Heart right ventricle (tissue), 16 donors: ENCODE measurements around the gene STARD6. TPM values are rescaled to one million over a fixed set of nuclear protein-coding genes. Genes with fewer than 3 reads are reported as not detected.
A peak's percentile ranks its signal among the peaks of the same experiment; 100 is the strongest.

Source experiments
- ATAC-seq, 8 donors: fragments of 200-7000 bp; cut with Tn5 transposase; one replicate each; pipeline ENCODE4 v1.9.1; 2020; ENCODE audit warnings: mild to moderate bottlenecking in 8 of 8, moderate library complexity in 8 of 8, moderate number of reproducible peaks in 1 of 8
- DNase-seq, 2 donors: peaks; one replicate each; pipeline ENCODE4 v3.0.0-alpha.2; 2020
- H3K27ac ChIP-seq, 10 donors: fragments of 200-600 bp; sonication (generic) in 2 of 10; one replicate each; pipeline versions ENCODE4 v1.5.0 to v1.8.0; 2020 to 2022; ENCODE audit warnings: mild to moderate bottlenecking in 3 of 10
- H3K27me3 ChIP-seq, 7 donors: fragments of 200-600 bp; one replicate each; pipeline ENCODE4 v1.8.0; 2021 to 2022; ENCODE audit warnings: mild to moderate bottlenecking in 2 of 7
- H3K36me3 ChIP-seq, 9 donors: fragments of 200-600 bp; sonication (generic) in 1 of 9; one replicate each; pipeline versions ENCODE4 v1.5.0 to v1.8.0; 2020 to 2022; ENCODE audit warnings: mild to moderate bottlenecking in 2 of 9
- H3K4me1 ChIP-seq, 9 donors: fragments of 200-600 bp; sonication (generic) in 1 of 9; one replicate each; pipeline versions ENCODE4 v1.5.0 to v1.8.0; 2020 to 2022; ENCODE audit warnings: mild to moderate bottlenecking in 4 of 9
- H3K4me3 ChIP-seq, 10 donors: fragments of 200-600 bp; sonication (generic) in 2 of 10; one replicate each; pipeline versions ENCODE4 v1.5.0 to v1.8.0; 2020 to 2022; ENCODE audit warnings: mild to moderate bottlenecking in 7 of 10, moderate library complexity in 2 of 10
- H3K9me3 ChIP-seq, 11 donors: fragments of 200-600 bp in 10 of 11; sonication (generic) in 2 of 11; one replicate each; pipeline versions ENCODE4 v1.5.0 to v1.8.0; 2013 to 2022; ENCODE audit warnings: mild to moderate bottlenecking in 2 of 11, control low read depth in 1 of 11, moderate library complexity in 1 of 11
- WGBS, 2 donors: extraction: QIAGEN DNeasy Blood & Tissue Kit; methylation state at CpG; one replicate each; pipeline ENCODE4 v1.1.7; 2013; ENCODE audit warnings: inconsistent platforms in 1 of 2; 5-methylcytosine and 5-hydroxymethylcytosine counted together
- intact Hi-C, 10 donors: fragments of 100-400 bp; cut with DNase I; formaldehyde crosslinking; loops; one replicate each; pipeline versions ENCODE4 v1.11.1 to v1.14.2; 2022
- long read RNA-seq, 3 donors: library from polyadenylated mRNA; unstranded; transcript quantifications; one replicate each; pipeline ENCODE4 v2.0.0, GENCODE V29; 2020 to 2021
- polyA plus RNA-seq, 2 donors: library from polyadenylated mRNA; stranded (reverse); fragments of 200-250 nt; gene quantifications; one replicate each; pipeline ENCODE4 v1.2.3, GENCODE V29; 2013
- total RNA-seq, 10 donors: library from RNA; stranded (reverse); fragmentation: NEBNext Ultra II Directional in 3 of 10; extraction: Animal tissue kit (Norgen Biotek cat#: 25700) in 3 of 10; gene quantifications; one replicate each; pipeline versions ENCODE4 v1.2.1 to v1.2.4, GENCODE V29; 2021 to 2023
- TF ChIP-seq, protein P1 (sequence below), 9 donors: fragments of 200-600 bp; sonication (generic) in 2 of 9; IDR thresholded peaks; one replicate each; pipeline versions ENCODE4 v1.5.0 to v1.8.0; 2021 to 2022; ENCODE audit warnings: antibody characterized with exemption in 9 of 9, mild to moderate bottlenecking in 5 of 9, moderate library complexity in 1 of 9
- donor health status: Arrhythmogenic right ventricular cardiomyopathy.
- donor health status: ischemic (EF 13 %, LVEDD 7.1; RV severe dilation, severe dysfunction).
- donor health status: healthy with polysubstance abuse.
- donor health status: DM: no; HTN: yes; CAD: no.
- donor health status: DM: no; HTN: no; CAD: no.
- donor health status: ischemic (EF 25% LVEDD 6.9; RV normal size, moderate dysfunction).
- donor health status: ischemic (EF 25% LVEDD 5.7; RV mildly dilated, moderate dysfunction).
- donor health status: healthy.
- donor health status: DM: yes; HTN: yes; CAD: no.
- donor health status: Ischemic cardiomyopathy.
- donor health status: ischemic (EF 35%, LVEDD 5.7; RV mildly dilated, moderate dysfunction).
- donor health status: nonischemic (EF 11% LVEDD 7.7; RV severe dilation, severe dysfunction).
- donor health status: DM: yes; HTN: yes; CAD: no.
- donor health status: PGD.
- donor health status: ischemic (EF 29% LVEDD 5.4; RV normal size, mild dysfunction).
- donor health status: nonischemic (EF 23%, LVEDD 6.1; RV moderate dilation, normal function).

Gene STARD6
- total RNA-seq: under 1 TPM in 1 of 10 donors, not detected in 9; 0.47 TPM
- not detected for polyA plus RNA-seq
- long read RNA-seq, donor 1: 0 reads
- long read RNA-seq, donor 2: 0 reads
- long read RNA-seq, donor 3: 0 reads

GRCh38 chr18:54357660-54358494 lies at the start of gene STARD6, which contains the start of gene C18orf54:
Gene STARD6, minus strand, starts transcription at chr18:54357858. Its CDS starts 3,285 bp downstream, at chr18:54354573.
Gene C18orf54, plus strand, starts transcription at chr18:54357906. Its CDS starts 2,667 bp downstream, at chr18:54360573.
- DNase-seq (peak; percentile 83 to 87), ATAC-seq (peak; percentile 97 to 100 (median 99))
- peak within 1 kb of the TSS; percentile 51 to 80 (median 78) for H3K4me3 ChIP-seq
- TF ChIP-seq, protein P1, sequence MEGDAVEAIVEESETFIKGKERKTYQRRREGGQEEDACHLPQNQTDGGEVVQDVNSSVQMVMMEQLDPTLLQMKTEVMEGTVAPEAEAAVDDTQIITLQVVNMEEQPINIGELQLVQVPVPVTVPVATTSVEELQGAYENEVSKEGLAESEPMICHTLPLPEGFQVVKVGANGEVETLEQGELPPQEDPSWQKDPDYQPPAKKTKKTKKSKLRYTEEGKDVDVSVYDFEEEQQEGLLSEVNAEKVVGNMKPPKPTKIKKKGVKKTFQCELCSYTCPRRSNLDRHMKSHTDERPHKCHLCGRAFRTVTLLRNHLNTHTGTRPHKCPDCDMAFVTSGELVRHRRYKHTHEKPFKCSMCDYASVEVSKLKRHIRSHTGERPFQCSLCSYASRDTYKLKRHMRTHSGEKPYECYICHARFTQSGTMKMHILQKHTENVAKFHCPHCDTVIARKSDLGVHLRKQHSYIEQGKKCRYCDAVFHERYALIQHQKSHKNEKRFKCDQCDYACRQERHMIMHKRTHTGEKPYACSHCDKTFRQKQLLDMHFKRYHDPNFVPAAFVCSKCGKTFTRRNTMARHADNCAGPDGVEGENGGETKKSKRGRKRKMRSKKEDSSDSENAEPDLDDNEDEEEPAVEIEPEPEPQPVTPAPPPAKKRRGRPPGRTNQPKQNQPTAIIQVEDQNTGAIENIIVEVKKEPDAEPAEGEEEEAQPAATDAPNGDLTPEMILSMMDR (IDR thresholded peaks at IDR 0.05): peak in 8 of 9 donors; percentile 25 to 62 (median 50)
- no peaks in the 10 kb centered on the region for H3K27me3 ChIP-seq
- peaks cover 0 to 14% (median 8%) of the 10 kb centered on the region in 9 donors for H3K4me1 ChIP-seq
- WGBS, 2 donors: 0% methylated on average over 62 of the region's 62 CpGs
- peaks cover 0 to 14% (median 0%) of the 10 kb centered on the region in 9 donors for H3K36me3 ChIP-seq
- peak within 1 kb of the TSS in 9 of 10 donors; percentile 17 to 84 (median 64) for H3K27ac ChIP-seq
- H3K9me3 ChIP-seq: no peaks in the 10 kb centered on the region
- intact Hi-C loops: loop anchor here in 3 of 10 donors (10.0 kb wide), 4 partner anchors 83 to 193 kb away; partner anchors contain the start of gene MBD2 (in 1 of the 3)

GRCh38 chr18:54405290-54405689 lies 47.6 kb upstream of the STARD6 start:
- H3K4me1 ChIP-seq: no peaks in the 10 kb centered on the region
- no peaks in the 10 kb centered on the region for H3K9me3 ChIP-seq
- no peak overlapping the region for H3K27ac ChIP-seq
- H3K36me3 ChIP-seq: no peaks in the 10 kb centered on the region
- intact Hi-C loops: no loop called here
- ATAC-seq (no peak), DNase-seq (no peak)
- H3K27me3 ChIP-seq: peaks cover 0 to 10% (median 0%) of the 10 kb centered on the region in 7 donors
- no peak overlapping the region for H3K4me3 ChIP-seq
- TF ChIP-seq, protein P1 (IDR thresholded peaks at IDR 0.05): no peak

DNA sequence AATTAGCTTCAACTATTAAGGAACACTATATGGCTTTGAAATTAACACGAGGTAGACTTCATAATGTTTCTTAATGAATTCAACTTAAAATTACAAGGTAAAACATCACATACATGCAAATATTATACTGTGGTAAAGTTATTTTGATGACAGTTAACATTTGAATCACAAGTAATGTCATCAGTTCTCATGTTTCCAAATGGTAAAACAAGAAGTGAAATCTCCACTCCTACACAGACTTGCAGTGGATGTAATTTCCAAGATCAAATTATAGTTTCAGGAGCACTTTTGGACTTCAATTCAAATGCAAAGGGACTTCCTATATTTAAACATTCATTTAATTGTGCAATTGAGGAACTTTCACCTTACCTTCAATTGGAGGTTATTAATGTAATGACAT lies 39.1 kb upstream of the STARD6 start:
- DNase-seq (no peak), ATAC-seq (no peak)
- TF ChIP-seq, protein P1 (IDR thresholded peaks at IDR 0.05): no peak
- H3K27me3 ChIP-seq: no peaks in the 10 kb centered on the region
- whole genome bisulfite sequencing, 2 donors: 84 to 93% methylated on average over 1 of the region's 1 CpG
- no peaks in the 10 kb centered on the region for H3K36me3 ChIP-seq
- intact Hi-C loops: loop anchor here in 3 of 10 donors (5.0 to 10.0 kb wide), 3 partner anchors 248 to 278 kb away; no protein-coding TSS in a partner anchor
- H3K4me3 ChIP-seq: no peak overlapping the region
- H3K4me1 ChIP-seq: no peaks in the 10 kb centered on the region
- H3K27ac ChIP-seq: no peak overlapping the region
- no peaks in the 10 kb centered on the region for H3K9me3 ChIP-seq

- intact Hi-C loops: loop anchor here in 4 of 10 donors (5.0 to 10.0 kb wide), 4 partner anchors 251 to 589 kb away; no protein-coding TSS in a partner anchor
- Histone ChIP-seq H3K4me1 (peaks cover 0 to 3% (median 0%) of the 10 kb centered on the region in 9 donors), H3K27me3 (no peaks in the 10 kb centered on the region), H3K9me3 (no peaks in the 10 kb centered on the region), H3K27ac (no peak overlapping the region), H3K36me3 (no peaks in the 10 kb centered on the region), H3K4me3 (no peak overlapping the region)
- DNase-seq (no peak), ATAC-seq (no peak)
- TF ChIP-seq, protein P1 (IDR thresholded peaks at IDR 0.05): no peak
- 75 to 81% methylated on average over 1 of the region's 1 CpG for WGBS, 2 donors
Observed at GRCh38 chr18:54393648-54394294, 36.1 kb upstream of the STARD6 start.
